ENCODE measurements around the gene RPS6KB2.

DNA sequence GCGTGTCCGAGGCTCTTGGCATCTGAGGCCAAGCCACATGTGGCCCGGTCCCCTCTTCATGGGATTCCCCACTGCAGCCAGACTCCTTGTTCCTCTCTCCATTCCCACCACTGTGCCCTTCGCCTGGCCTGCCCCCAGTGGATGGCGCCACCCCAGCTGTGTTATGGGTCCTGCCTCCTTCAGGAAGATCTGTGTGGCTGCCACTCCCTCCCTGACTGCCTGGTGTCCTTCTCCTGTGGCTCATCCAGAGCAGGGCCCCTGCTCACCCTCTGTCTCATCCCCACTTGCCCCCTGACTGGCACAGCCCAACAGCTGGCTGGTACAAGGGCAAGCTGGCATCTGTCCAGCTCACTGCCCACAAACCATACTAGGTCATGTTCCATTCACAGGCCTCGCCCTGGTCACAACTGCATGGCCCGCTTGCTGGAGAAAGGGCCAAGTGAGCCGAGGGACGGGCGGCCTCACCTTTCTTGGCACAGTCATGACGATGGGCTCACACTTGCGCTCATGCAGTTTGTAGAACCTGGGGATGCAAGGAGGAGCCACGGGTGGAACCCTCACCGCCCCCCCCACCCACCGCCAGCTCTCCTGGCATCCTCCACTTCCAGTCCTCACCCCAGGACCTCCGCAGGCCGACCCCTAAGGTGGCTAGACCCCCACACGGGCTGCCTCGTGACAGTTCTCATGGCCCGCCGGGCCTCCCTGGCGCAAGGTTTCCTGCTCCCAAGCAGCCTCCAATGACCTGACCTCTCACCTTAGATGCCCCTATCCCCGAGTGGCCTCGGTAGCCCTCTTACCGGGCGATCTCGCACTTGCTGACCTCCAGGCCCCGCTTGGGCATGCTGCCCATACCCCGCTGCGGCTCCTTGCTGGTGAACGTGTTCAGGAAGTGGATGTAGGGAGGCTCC is 11.3 kb downstream of the RPS6KB2 start:
- no peak for TF ChIP-seq EZH2 (IDR thresholded peaks at IDR 0.05; ENCODE audit: borderline replicate concordance)
- TF ChIP-seq, protein P1, sequence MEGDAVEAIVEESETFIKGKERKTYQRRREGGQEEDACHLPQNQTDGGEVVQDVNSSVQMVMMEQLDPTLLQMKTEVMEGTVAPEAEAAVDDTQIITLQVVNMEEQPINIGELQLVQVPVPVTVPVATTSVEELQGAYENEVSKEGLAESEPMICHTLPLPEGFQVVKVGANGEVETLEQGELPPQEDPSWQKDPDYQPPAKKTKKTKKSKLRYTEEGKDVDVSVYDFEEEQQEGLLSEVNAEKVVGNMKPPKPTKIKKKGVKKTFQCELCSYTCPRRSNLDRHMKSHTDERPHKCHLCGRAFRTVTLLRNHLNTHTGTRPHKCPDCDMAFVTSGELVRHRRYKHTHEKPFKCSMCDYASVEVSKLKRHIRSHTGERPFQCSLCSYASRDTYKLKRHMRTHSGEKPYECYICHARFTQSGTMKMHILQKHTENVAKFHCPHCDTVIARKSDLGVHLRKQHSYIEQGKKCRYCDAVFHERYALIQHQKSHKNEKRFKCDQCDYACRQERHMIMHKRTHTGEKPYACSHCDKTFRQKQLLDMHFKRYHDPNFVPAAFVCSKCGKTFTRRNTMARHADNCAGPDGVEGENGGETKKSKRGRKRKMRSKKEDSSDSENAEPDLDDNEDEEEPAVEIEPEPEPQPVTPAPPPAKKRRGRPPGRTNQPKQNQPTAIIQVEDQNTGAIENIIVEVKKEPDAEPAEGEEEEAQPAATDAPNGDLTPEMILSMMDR (IDR thresholded peaks at IDR 0.05; ENCODE audit: poor library complexity), result peak; percentile 5
